GM18909 (cell line): ENCODE measurements around the gene CMC2.

ENCODE experiments used
- ATAC-seq: cut with Tn5 transposase; IDR thresholded peaks from one replicate; pipeline ENCODE4 v1.9.1; 2021; ENCODE audit warnings: mild to moderate bottlenecking; ENCODE audit not compliant: unreplicated experiment, poor library complexity

CMC2 gene

GRCh38 chr16:80938004-80938878 is 68.4 kb downstream of the CMC2 start:
- no peak for ATAC-seq

GRCh38 chr16:80936410-80936809 is 70.3 kb downstream of the CMC2 start:
- no peak for ATAC-seq

DNA sequence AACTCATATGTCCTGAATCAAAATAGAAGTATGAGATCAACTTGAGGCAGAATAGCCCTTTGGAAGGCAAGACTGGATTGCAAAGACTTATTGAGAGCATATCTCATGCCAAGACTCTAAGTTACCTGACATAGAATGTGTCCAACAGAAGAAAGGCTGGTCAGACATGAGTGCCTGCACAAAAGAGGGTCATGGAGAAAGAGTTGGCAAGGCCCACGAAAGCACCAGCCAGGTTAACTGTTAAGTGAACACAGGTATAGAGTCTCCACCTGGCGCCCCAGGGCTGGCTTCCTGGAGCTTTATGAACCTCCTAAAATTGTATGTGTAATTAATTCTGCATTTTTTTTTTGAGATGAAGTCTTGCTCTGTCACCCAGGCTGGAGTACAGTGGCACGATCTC is 71.0 kb downstream of the CMC2 start:
- ATAC-seq, result no peak

GRCh38 chr16:80932708-80933095 is 74.0 kb downstream of the CMC2 start:
- no peak for ATAC-seq

DNA sequence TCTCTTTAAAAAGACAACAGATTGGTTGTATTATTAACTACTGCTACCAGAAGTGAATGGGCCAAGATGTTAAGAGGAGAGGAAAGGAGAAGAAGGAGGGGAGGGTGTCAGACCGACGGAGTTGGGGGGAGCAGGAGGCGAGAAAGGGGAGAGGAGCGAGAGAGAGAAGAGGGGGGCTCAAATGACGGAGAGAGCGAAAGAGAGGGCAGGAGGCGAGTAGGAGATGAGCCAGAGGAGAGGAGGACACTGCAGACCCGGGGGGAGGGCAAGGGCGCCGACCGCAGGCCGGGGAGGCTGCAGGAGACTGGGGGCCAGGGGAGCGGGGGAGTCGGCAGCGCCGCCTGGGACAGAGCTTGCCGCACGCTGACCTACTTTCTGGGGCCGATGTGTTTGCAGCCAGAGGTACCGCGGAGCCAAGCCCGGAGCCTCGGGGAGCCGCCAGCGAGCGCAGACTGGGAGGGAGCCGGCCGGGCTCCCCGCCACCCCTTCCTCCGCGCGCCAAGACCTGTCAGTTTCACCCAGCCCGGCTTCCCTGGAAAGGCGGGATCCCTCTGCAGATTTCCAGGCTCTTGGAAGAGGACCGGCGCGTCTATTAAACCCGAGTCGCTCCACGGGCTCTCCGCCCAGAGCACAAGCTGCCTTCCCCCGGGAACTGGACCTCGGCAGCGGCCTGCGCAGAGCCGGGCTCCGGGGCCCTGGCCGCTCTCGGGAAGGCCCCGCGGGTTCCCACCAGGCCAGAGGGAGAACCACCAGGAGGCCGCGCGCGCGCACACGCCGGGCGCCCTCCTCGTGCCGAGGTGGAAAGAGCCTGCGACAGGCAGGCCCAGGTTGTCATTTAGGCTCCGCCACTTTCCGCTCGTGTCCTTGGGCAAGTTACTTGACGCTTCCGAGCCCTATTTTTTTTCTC is 74.6 kb downstream of the CMC2 start:
- ATAC-seq, result no peak

- ATAC-seq, result no peak
Observed at GRCh38 chr16:80924372-80924978, 82.2 kb downstream of the CMC2 start.

DNA sequence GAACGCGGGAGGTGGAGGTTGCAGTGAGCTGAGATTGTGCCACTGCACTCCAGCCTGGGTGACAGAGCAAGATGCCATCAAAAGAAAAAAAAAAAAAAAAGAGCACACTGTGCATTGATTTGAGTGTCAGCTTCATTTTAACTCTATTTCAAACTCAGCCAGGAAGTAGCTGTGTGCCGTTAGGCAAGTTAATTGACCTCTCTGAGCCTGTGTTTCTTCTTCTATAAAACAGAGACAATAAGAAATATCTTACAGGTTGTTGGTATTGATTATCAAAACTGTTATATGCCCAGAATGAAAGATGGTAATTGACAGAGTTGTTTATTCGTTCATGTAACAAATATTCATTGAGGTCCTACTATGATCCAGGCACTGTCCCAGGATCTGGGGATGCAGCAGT is 83.3 kb downstream of the CMC2 start:
- ATAC-seq, result no peak
